SH-SY5Y (cell line): ENCODE results near the gene RDH14.

Experiments used
- GATA2 ChIP-seq: IDR thresholded peaks from 2 replicates; pipeline ENCODE4 v1.6.1; 2011; ENCODE audit warnings: mild to moderate bottlenecking, low read depth, low read length
- GATA3 ChIP-seq: IDR thresholded peaks from 2 replicates; pipeline ENCODE4 v1.6.1; 2011; ENCODE audit warnings: low read depth, mild to moderate bottlenecking, low read length, moderate library complexity

GRCh38 chr2:18510775-18511174, 49.7 kb downstream of the RDH14 start:
- no peak for TF ChIP-seq GATA3
- TF ChIP-seq GATA2: no peak
